Measurements from ENCODE around the gene RHOT2.
"Not testable (repeated sequence)": the region's sequence is repeated elsewhere in the genome, so short reads cannot be mapped to it uniquely, and the experiment has no call there.

RHOT2 gene

GRCh38 chr16:700684-701584, 33.0 kb downstream of the RHOT2 start:
- DNase-seq (ENCODE audit: low spot score): no peak

- DNase-seq (ENCODE audit: low spot score): no peak
Observed at GRCh38 chr16:702341-702740, 34.4 kb downstream of the RHOT2 start.

- DNase-seq (ENCODE audit: low spot score): no peak
Observed at GRCh38 chr16:703406-703805, 35.5 kb downstream of the RHOT2 start.

GRCh38 chr16:704047-704446, 36.1 kb downstream of the RHOT2 start:
- no peak for DNase-seq (ENCODE audit: low spot score)

GRCh38 chr16:704552-705380, 36.8 kb downstream of the RHOT2 start:
- DNase-seq (ENCODE audit: low spot score): no peak

GRCh38 chr16:705431-706188, 37.7 kb downstream of the RHOT2 start, which contains the start of gene FBXL16:
FBXL16 (minus strand) TSS chr16:705801; CDS start chr16:697405, 8,396 bp downstream.
- DNase-seq (ENCODE audit: low spot score): peak; percentile 66

GRCh38 chr16:706189-707061, 38.5 kb downstream of the RHOT2 start:
- DNase-seq (ENCODE audit: low spot score): no peak

- DNase-seq (ENCODE audit: low spot score): no peak
Observed at GRCh38 chr16:707062-707538, 39.2 kb downstream of the RHOT2 start.

GRCh38 chr16:708019-708418, 40.1 kb downstream of the RHOT2 start:
- no peak for DNase-seq (ENCODE audit: low spot score)

- DNase-seq (ENCODE audit: low spot score): no peak
Observed at GRCh38 chr16:708959-709358, 41.0 kb downstream of the RHOT2 start.

GRCh38 chr16:709566-710499, 41.9 kb downstream of the RHOT2 start:
- peak; percentile 96 for DNase-seq (ENCODE audit: low spot score)

- no peak for DNase-seq (ENCODE audit: low spot score)
Observed at GRCh38 chr16:710500-711075, 42.7 kb downstream of the RHOT2 start.

GRCh38 chr16:711084-711483, 43.2 kb downstream of the RHOT2 start:
- no peak for DNase-seq (ENCODE audit: low spot score)

- DNase-seq (ENCODE audit: low spot score): peak; percentile 85
Observed at GRCh38 chr16:711548-712320, 43.8 kb downstream of the RHOT2 start.

- not testable (repeated sequence) for DNase-seq (ENCODE audit: low spot score)
Observed at GRCh38 chr16:712740-713250, 44.9 kb downstream of the RHOT2 start.

- no peak for DNase-seq (ENCODE audit: low spot score)
Observed at GRCh38 chr16:714079-714478, 46.1 kb downstream of the RHOT2 start.

GRCh38 chr16:714558-715476, 46.9 kb downstream of the RHOT2 start, which contains the start of gene METRN:
METRN (plus strand) TSS chr16:715118; CDS start chr16:715290, 172 bp downstream.
- DNase-seq (ENCODE audit: low spot score): peak; percentile 91
